HG03460 (cell line): ENCODE measurements around the gene B4GALNT3.

Experiments
- ATAC-seq: cut with Tn5 transposase; IDR thresholded peaks from one replicate; pipeline ENCODE4 v1.9.1; 2021; ENCODE audit not compliant: unreplicated experiment

Gene B4GALNT3

DNA sequence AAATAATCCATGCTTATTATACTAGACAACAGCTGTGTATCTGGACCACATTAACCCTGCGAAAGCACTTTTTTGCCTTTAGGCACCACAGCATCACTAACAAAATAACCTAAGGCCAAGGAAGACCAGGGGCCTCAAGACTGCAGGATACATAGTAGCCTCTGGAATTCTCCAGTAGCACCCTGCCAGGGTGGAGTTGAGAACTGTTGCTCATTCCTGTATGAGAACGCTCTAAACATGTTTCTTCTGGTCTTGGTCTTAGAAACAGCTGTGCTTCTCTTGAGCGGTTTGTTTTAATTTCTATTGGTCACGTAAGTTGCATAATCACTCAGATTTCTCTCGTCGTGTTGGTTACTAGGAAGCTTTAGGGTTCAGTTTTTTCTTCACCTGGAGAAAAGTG, 7.9 kb downstream of the B4GALNT3 start:
- ATAC-seq, result no peak

GRCh38 chr12:468671-469389, 9.1 kb downstream of the B4GALNT3 start:
- no peak for ATAC-seq

DNA sequence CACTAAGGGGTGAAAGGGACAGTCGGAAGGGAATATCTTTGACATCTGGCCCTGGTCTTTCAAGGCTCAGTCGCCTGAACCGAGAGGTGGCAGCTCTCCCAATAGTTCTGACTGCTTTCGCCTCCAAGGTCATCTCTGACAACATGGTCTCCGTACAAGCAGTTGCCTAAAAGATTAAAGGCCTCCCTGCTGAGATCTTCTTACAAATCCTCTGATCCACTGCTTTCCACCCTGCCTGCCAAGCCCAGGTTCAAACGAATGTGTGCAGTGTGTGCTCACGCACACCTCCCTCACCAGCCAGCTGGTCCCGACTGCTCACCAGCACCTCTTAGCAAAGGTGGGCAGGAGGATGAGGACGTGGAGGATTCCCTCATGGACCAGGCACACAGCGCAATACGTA, 10.4 kb downstream of the B4GALNT3 start:
- ATAC-seq, result no peak

GRCh38 chr12:473198-473597, 13.5 kb downstream of the B4GALNT3 start:
- no peak for ATAC-seq

DNA sequence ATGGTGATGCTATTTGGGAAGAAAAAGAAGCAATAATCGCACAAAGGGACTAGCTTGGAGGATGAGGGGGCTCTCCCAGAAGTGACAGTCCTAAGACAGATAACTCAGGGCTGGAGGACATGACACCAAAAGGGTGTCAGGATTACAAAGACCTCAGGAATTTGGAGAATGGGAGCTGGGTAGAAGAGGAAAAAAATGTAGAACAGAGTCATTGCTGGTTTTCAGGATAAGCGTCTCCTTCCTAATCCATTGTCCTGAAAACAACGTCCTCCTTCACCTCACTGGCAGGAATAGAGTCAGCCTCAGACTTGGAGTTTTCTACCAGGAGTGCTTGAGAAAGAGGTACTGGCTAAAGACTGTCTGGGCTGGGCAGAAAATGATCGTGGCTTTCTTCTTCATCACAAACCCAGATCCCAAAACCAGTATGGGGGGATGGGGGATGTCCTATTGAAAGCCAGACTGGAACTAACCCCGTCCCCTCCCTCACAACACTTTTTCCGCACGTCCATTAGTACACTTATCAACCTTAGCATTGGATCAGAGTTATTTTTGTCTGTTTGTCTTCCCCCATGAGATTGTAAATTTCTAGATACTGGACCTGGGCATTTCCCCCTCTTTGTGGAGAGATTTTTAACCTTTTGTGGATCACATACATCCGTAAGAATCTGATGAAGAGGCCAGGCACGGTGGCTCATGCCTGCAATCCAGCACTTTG, 14.3 kb downstream of the B4GALNT3 start:
- no peak for ATAC-seq

DNA sequence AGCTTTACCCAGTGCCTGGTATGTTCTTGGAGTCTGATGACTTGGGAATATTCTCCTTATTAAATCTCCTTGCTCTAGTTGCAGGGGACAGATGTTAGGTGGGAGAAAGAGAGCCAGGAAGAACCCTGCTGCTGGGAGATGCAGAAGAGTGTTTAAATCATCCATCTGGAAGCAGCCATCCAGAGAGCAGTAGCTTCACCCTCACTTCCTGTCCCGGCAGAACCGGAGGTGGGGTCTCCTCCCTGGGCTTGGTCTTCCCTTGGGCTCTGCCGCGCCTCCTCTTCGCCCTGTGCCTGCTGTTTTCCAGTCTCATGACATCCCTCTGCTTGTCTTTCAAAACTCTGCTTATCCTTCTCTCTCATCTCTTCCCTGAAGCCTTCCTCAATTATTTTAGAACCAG, 15.5 kb downstream of the B4GALNT3 start:
- no peak for ATAC-seq

- no peak for ATAC-seq
These were observed 19.4 kb downstream of the B4GALNT3 start for GRCh38 chr12:479161-479560.

DNA sequence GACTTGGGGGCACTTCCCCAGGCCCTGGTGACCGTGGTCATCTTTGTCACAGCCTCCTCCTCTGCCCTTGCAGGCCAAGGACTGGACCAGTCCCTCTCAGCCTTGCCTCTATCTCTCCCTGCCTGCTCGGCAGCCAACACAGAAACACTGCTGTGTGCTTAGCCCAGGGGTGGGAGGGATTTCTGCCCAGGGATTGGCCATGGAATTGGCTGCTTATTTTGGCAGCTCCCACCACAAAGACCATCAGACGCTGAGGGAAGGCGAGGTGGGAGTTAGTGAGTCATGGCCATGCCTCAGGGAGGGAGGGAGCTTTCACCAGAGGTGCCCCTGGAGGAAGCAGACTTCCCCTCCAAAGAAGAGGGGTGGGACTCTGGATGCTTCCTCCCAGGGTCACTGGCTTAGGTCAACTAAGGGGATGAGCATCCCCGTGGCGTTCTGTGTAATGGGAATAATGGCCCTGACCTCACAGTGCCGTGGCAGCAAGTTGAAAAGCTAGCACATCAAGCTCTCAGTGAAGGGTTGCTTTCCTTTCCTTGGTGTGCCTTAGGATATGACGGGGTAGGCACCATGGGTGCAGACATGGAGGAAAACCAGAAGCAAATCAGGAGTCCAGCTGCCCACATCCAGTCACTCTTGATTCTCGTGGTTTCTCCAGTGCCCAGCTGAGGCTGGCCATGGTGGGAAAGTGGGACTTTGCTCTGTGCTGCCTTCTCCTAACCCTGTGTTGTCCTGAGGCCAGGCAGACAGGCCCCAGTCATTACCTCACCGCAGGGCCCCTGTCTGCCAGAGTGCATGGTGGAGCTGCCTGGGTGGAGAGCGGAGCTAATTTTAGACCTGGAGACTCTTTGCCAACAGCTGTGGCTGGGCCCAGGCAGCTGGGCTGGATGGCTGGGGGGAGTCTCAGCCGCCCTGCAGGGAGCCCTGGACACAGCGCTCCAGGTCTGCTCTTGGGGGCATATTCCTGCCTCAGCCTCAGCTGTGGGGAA, 21.4 kb downstream of the B4GALNT3 start:
- no peak for ATAC-seq

- ATAC-seq, result no peak
These were observed 22.3 kb downstream of the B4GALNT3 start for GRCh38 chr12:482061-482460.

DNA sequence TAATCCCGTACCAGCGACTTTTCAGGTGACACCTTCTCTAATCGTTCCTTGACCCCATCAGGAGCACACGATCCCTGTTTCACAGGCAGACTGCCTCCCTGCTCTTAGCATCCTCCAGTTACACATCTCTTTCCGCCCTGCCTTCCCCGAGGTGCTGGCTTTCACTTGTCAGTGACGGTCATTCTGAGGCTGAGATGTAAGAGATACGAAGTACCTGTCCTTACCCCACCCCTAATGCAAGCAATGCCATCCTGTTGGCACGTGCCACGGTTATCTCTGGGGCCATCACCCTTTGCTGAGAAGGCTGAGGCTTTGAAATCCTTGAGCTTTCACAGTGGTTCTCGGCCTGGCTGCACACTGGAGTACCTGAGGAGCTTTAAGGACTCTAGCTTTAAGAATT, 24.4 kb downstream of the B4GALNT3 start:
- ATAC-seq, result no peak

GRCh38 chr12:490260-490659, 30.5 kb downstream of the B4GALNT3 start:
- no peak for ATAC-seq

GRCh38 chr12:495466-495865, 35.7 kb downstream of the B4GALNT3 start:
- ATAC-seq, result no peak

GRCh38 chr12:496736-497135, 37.0 kb downstream of the B4GALNT3 start:
- no peak for ATAC-seq

DNA sequence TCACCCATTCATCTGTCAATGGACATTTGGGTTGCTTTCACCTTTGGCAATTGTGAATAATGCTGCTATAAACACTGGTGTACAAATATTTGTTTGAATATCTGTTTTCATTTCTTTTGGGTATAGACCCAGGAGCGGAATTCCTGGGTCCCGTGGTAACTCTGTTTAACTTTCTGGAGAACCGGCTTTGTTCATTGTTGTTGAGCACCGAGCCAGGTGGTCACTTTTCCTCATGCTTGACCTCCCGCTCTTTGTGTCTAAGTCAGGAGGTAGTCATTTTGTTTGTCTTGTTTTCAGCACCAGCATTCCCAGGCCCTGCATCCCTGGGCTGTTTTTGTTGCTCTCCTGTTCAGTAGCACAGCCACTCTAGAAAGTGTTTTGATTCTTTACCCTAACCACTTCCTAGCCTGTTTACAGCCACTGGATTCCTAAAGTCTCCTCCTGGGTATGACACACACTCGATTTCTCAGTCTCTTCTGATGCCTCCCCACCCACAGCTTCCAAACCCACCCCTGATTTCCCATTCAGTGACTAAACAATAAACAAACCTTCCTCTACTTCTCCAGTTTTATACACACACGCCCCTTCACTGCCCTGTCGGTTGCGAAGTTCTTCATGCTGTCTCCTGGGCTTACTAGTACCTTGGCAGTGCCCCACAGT, 37.9 kb downstream of the B4GALNT3 start:
- ATAC-seq, result no peak

GRCh38 chr12:499837-500458, 40.2 kb downstream of the B4GALNT3 start:
- ATAC-seq, result no peak

GRCh38 chr12:501722-502447, 42.1 kb downstream of the B4GALNT3 start:
- no peak for ATAC-seq

DNA sequence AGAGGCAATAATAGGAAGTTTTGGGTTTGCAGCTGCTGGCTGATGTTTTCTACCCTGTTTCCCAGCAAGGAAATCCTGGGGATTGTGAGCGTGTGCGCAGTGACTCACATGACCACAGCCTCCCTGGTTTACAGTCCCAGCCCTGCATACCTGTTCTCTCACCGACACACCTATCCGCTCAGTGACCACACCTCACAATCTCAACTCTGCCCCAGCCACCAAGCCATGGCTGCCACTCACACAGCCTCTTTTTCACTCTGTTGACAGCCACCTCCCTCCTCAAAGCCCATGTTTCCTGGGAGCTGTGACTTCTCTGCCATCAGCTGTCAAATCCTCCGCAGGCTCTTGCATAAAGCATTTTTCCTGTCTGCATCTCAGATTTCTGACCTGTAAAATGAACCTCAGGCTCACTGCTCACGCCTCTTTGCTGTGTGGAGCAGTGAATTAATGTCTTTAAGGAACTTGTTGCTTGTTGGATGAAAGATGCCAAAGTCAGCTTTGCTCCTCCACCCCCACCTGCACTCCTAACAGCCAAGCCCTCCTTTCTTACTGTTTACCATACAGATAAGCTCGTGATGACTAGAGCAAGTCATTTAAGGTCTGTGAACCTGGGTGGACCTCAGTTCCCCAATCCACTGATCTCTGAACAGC, 43.5 kb downstream of the B4GALNT3 start:
- ATAC-seq, result no peak

DNA sequence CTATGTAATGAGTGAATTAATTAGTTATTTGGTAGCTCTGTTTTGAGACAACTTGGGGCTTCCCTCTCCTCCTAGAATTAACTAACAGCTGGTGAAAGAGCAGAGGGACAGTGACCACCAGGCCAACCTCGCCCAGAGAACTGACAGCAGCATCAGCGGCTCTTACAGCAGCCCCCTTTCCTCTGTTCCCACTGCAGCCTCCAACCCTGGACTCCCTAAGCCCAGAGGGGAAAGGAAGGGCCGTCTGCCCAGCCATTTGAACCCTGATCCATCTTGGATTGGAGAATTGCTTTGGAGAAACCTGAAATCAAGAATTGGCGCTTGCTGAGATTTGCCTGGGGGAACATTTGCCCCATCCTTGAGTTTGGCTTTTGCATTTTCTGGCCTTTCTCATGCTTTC, 45.5 kb downstream of the B4GALNT3 start:
- ATAC-seq, result no peak

- ATAC-seq, result no peak
These were observed 47.7 kb downstream of the B4GALNT3 start for GRCh38 chr12:507391-507796.
